VCaP (cell line): ENCODE data around the gene CFL1.

Experiments used
- H3K27ac ChIP-seq: fragments of 450-650 bp; 2 replicates; pipeline ENCODE4 v1.5.1; 2017
- CTCF ChIP-seq: fragments of 450-650 bp; conservative IDR thresholded peaks from 2 replicates; pipeline ENCODE4 v1.5.1; 2017; ENCODE audit warnings: mild to moderate bottlenecking, moderate library complexity

CFL1 gene

GRCh38 chr11:65857853-65858680 is at the start of gene CFL1:
Gene CFL1 (minus strand): TSS chr11:65858180. CDS start chr11:65858099, 81 bp downstream.
- peak within 1 kb of the TSS; percentile 100 for H3K27ac ChIP-seq
- no peak; the same call in 1 of the 2 replicates for TF ChIP-seq CTCF

- H3K27ac ChIP-seq, result no peak overlapping the region
- no peak for TF ChIP-seq CTCF
These were observed 48.6 kb upstream of the CFL1 start for GRCh38 chr11:65906602-65907001.

- TF ChIP-seq CTCF, result no peak
These were observed 45.7 kb upstream of the CFL1 start for GRCh38 chr11:65903715-65904114.

GRCh38 chr11:65903068-65903481 is 45.1 kb upstream of the CFL1 start:
- no peak overlapping the region for H3K27ac ChIP-seq

More at GRCh38 chr11:65903715-65904114, 45.7 kb upstream of the CFL1 start:
- no peak overlapping the region for H3K27ac ChIP-seq

GRCh38 chr11:65900899-65901180 is 42.9 kb upstream of the CFL1 start:
- TF ChIP-seq CTCF, result no peak
- peak overlapping the region; percentile 33; the same call in 1 of the 2 replicates for H3K27ac ChIP-seq

More at GRCh38 chr11:65903068-65903481, 45.1 kb upstream of the CFL1 start:
- no peak for TF ChIP-seq CTCF

- peak within 1 kb of the TSS; percentile 33; the same call in 1 of the 2 replicates for H3K27ac ChIP-seq
- no peak for TF ChIP-seq CTCF
These were observed 42.3 kb upstream of the CFL1 start, which contains the start of gene FOSL1 for GRCh38 chr11:65900125-65900898. Gene FOSL1 (minus strand): TSS chr11:65900388. CDS start chr11:65900339, 49 bp downstream.
